Cardiac muscle cell (in vitro differentiated cells and primary cell): Measurements from ENCODE around the gene MYO9B. TPM values are rescaled to one million over a fixed set of nuclear protein-coding genes. Genes with fewer than 3 reads are reported as not detected.

Source experiments
- DNase-seq, 2 donors: peaks; one replicate each; pipeline versions ENCODE4 v3.0.0 to v3.0.0-alpha.2; 2010 to 2017; ENCODE audit warnings: low read depth in 1 of 2, low spot score in 1 of 2
- H3K27ac ChIP-seq: fragments of 200-600 bp; sonication (generic); 2 replicates; pipeline ENCODE4 v1.5.1; 2016
- H3K27me3 ChIP-seq: fragments of 200-600 bp; sonication (generic); 2 replicates; pipeline ENCODE4 v1.6.0; 2016; ENCODE audit warnings: control low read depth
- H3K36me3 ChIP-seq: fragments of 200-600 bp; sonication (generic); 2 replicates; pipeline ENCODE4 v1.5.1; 2016; ENCODE audit warnings: control low read depth
- H3K4me1 ChIP-seq: fragments of 200-600 bp; sonication (generic); 2 replicates; pipeline ENCODE4 v1.8.1; 2017; ENCODE audit warnings: low read depth, mild to moderate bottlenecking, mixed run types
- H3K4me3 ChIP-seq: fragments of 200-600 bp; sonication (generic); 2 replicates; pipeline ENCODE4 v1.5.1; 2016; ENCODE audit warnings: mild to moderate bottlenecking
- H3K9me3 ChIP-seq: fragments of 200-600 bp; sonication (generic); 2 replicates; pipeline ENCODE4 v1.5.1; 2017; ENCODE audit warnings: low read depth, mild to moderate bottlenecking, control low read depth
- polyA plus RNA-seq: library from polyadenylated mRNA; unstranded; fragments of >200 nt; fragmentation: Nextera tagmentation; extraction: Ambion mirVana; gene quantifications from 2 replicates; pipeline ENCODE4 v1.2.1, GENCODE V29; 2016
- total RNA-seq: library from RNA; depleted of rRNA; stranded (reverse); fragments of >200 nt; gene quantifications from 2 replicates; pipeline ENCODE4 v1.2.3, GENCODE V29; 2016
- TF ChIP-seq, protein P1 (sequence below): IDR thresholded peaks from 2 replicates; pipeline ENCODE4 v1.5.1; 2012; ENCODE audit warnings: low read depth, mild to moderate bottlenecking, low read length

MYO9B gene
- total and polyA plus RNA-seq, 2 experiments from 2014 or later: 17.7 to 47.9 TPM

DNA sequence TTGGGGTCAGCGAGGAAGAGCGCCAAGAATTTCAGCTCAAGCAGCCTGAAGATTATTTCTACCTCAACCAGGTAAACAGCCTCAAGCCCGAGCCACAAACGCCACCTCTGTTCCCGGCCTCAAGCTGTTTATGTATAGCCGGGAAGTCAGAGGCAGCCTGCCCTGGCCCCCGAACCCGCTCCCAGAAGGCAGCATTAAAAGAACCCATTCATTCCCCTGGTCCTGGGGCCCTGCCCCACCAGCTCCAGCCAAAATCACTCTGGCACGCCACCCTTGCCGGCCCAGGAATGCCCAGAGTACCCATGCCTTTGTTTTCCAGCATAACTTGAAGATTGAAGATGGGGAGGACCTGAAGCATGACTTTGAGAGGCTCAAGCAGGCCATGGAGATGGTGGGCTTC lies 78.4 kb downstream of the MYO9B start:
- Histone ChIP-seq H3K4me3 (no peak overlapping the region), H3K36me3 (peaks cover 17% of the 10 kb centered on the region), H3K9me3 (no peaks in the 10 kb centered on the region), H3K27me3 (no peaks in the 10 kb centered on the region), H3K4me1 (no peaks in the 10 kb centered on the region), H3K27ac (no peak overlapping the region)
- no peak for DNase-seq
- TF ChIP-seq, protein P1, sequence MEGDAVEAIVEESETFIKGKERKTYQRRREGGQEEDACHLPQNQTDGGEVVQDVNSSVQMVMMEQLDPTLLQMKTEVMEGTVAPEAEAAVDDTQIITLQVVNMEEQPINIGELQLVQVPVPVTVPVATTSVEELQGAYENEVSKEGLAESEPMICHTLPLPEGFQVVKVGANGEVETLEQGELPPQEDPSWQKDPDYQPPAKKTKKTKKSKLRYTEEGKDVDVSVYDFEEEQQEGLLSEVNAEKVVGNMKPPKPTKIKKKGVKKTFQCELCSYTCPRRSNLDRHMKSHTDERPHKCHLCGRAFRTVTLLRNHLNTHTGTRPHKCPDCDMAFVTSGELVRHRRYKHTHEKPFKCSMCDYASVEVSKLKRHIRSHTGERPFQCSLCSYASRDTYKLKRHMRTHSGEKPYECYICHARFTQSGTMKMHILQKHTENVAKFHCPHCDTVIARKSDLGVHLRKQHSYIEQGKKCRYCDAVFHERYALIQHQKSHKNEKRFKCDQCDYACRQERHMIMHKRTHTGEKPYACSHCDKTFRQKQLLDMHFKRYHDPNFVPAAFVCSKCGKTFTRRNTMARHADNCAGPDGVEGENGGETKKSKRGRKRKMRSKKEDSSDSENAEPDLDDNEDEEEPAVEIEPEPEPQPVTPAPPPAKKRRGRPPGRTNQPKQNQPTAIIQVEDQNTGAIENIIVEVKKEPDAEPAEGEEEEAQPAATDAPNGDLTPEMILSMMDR: no peak

DNA sequence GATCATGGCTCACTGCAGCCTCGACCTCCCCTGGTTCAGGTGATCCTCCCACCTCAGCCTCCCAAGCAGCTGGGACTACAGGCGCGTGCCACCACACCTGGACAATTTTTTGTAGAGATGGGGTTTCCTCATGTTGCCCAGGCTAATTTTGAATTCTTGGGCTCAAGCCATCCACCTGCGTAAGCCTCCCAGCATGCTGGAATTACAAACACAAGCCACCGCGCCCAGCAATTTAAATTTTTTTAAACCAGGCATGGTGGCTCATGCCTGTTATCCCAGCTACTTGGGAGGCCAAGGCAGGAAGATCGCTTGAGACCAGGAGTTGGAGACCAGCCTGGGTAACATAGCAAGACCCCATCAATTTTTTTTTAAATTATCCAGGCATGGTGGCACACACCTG lies 79.7 kb downstream of the MYO9B start:
- peaks cover 21% of the 10 kb centered on the region for H3K36me3 ChIP-seq
- H3K4me3 ChIP-seq: no peak overlapping the region
- no peaks in the 10 kb centered on the region for H3K4me1 ChIP-seq
- no peaks in the 10 kb centered on the region for H3K9me3 ChIP-seq
- TF ChIP-seq, protein P1: no peak
- no peaks in the 10 kb centered on the region for H3K27me3 ChIP-seq
- no peak for DNase-seq
- H3K27ac ChIP-seq: no peak overlapping the region

DNA sequence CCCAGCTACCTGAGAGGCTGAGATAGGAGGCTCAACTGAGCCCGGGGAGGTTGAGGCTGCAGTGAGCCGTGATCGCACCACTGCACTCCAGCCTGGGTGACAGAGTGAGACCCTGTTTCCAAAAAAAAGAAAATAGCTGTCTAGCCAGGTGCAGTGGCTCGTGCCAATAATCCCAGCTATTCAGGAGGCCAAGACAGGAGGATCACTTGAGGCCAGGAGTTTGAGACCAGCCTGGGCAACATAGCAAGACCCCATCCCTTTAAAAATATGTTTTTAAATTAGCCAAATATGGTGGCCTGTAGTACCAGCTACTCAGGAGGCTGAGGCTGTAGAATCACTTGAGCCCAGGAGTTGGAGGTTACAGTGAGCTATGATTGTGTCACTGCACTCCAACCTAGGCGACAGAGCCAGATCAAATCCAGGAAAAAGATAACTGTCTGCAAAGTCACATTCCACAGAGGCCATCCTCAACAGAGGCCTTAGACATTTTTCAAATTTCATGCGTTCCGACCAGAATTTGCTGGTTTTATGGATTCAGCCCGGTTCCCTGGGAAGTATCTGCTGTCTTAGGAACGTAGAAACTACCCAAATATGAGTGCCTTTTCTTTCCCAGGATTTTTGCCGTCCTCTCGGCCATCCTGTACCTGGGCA lies 80.8 kb downstream of the MYO9B start:
- Histone ChIP-seq H3K36me3 (peaks cover 21% of the 10 kb centered on the region), H3K4me3 (no peak overlapping the region), H3K27me3 (no peaks in the 10 kb centered on the region), H3K9me3 (no peaks in the 10 kb centered on the region), H3K4me1 (no peaks in the 10 kb centered on the region), H3K27ac (no peak overlapping the region)
- DNase-seq: no peak
- TF ChIP-seq, protein P1: no peak

DNA sequence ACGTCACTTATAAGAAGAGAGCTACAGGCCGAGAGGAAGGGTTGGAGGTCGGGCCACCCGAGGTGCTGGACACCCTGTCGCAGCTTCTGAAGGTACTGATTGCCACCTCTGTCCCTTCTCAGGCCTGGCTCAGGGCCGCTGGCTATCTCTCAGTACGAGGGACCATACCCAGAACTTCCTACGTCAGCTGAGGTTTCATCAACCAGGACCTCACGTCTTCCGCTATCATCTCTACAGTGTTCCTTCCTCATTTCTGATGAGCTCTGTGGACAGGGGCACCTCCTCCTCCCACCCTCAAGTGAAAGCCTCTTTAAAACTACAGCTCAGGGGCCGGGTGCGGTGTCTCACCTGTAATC lies 81.3 kb downstream of the MYO9B start:
- Histone ChIP-seq H3K36me3 (peaks cover 21% of the 10 kb centered on the region), H3K4me1 (no peaks in the 10 kb centered on the region), H3K4me3 (no peak overlapping the region), H3K9me3 (no peaks in the 10 kb centered on the region), H3K27me3 (no peaks in the 10 kb centered on the region), H3K27ac (no peak overlapping the region)
- TF ChIP-seq, protein P1: no peak
- no peak for DNase-seq

DNA sequence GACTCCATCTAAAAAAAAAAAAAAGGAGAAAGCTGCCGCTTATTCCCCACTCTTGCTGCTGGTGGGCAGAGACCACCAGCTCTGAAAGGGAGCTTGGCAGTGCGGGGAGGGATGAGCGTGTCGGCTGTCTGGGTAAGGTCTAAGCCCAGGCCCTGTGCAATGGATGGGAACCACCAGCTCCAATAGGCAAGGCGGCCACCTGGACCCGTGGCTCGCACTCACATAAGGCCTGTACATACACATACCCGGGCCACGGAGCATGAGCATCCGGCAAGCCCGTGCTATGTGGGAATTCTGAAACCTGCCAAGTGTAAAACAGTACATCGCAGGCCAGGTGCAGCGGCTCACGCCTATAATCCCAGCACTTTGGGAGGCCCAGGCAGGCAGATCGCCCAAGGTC lies 83.0 kb downstream of the MYO9B start:
- Histone ChIP-seq H3K4me3 (no peak overlapping the region), H3K27ac (no peak overlapping the region), H3K36me3 (peaks cover 27% of the 10 kb centered on the region), H3K9me3 (no peaks in the 10 kb centered on the region), H3K27me3 (no peaks in the 10 kb centered on the region), H3K4me1 (no peaks in the 10 kb centered on the region)
- TF ChIP-seq, protein P1: no peak
- no peak for DNase-seq
